Measurements from ENCODE around the gene ZBTB42. TPM values are rescaled to one million over a fixed set of nuclear protein-coding genes. Genes with fewer than 3 reads are reported as not detected.

The ZBTB42 gene
- total and polyA plus RNA-seq, 2 of the 4 experiments (the other 2 are of a cell fraction): 1.3 to 2.3 TPM

DNA sequence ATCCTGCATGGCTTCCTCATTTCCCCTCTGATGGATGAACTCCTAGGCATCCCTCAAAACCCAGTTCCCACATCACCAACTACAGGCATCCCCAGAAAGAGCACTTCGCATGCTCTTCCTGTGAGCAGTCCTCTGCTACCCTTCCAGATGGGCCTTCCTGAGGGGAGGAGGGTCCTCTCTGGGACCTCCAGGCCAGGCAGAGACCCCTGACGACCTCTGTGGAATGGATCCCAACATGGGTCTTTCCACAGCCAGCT lies 7.3 kb upstream of the ZBTB42 start:
- H4K8ac ChIP-seq (ENCODE audit: low read depth in 2 of 2, low read length in 2 of 2): peak overlapping the region in 1 of 2 experiments; percentile 17; a peak in 1 of 4 replicates
- H2AK9ac ChIP-seq (replicated peaks; ENCODE audit: low read depth, low read length, poor library complexity): no peak overlapping the region
- peaks cover 63% of the 10 kb centered on the region for H4K20me1 ChIP-seq (ENCODE audit: insufficient read depth, low read length)
- H3K4me3 ChIP-seq (ENCODE audit: insufficient read depth, low read depth, low read length): no peak overlapping the region; the same call in 1 of the 2 replicates
- no peak overlapping the region for H4K91ac ChIP-seq (ENCODE audit: insufficient read depth, low read depth, low read length)
- dilution Hi-C loops (cut with HindIII; ENCODE audit: low sequenced_read_pairs, unreplicated experiment) (no loop called here), in situ Hi-C loops (cut with MboI; ENCODE audit: low sequenced_read_pairs) (no loop called here), intact Hi-C loops (cut with micrococcal nuclease) (no loop called here)
- H3K4me2 ChIP-seq (ENCODE audit: low read depth, low read length): peak overlapping the region; percentile 73; the same call in 1 of the 2 replicates
- no peak overlapping the region for H2BK20ac ChIP-seq (ENCODE audit: low read depth, low read length)
- BruUV-seq (replicated peaks): no TSS peak
- peak overlapping the region; percentile 61; the same call in 1 of the 2 replicates for H3K4ac ChIP-seq (ENCODE audit: low read depth, low read length)
- TF ChIP-seq FOS (IDR thresholded peaks at IDR 0.05; ENCODE audit: low read depth, low read length): no peak
- TF ChIP-seq, protein P1, sequence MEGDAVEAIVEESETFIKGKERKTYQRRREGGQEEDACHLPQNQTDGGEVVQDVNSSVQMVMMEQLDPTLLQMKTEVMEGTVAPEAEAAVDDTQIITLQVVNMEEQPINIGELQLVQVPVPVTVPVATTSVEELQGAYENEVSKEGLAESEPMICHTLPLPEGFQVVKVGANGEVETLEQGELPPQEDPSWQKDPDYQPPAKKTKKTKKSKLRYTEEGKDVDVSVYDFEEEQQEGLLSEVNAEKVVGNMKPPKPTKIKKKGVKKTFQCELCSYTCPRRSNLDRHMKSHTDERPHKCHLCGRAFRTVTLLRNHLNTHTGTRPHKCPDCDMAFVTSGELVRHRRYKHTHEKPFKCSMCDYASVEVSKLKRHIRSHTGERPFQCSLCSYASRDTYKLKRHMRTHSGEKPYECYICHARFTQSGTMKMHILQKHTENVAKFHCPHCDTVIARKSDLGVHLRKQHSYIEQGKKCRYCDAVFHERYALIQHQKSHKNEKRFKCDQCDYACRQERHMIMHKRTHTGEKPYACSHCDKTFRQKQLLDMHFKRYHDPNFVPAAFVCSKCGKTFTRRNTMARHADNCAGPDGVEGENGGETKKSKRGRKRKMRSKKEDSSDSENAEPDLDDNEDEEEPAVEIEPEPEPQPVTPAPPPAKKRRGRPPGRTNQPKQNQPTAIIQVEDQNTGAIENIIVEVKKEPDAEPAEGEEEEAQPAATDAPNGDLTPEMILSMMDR (conservative IDR thresholded peaks at IDR 0.05; ENCODE audit: low read depth, low read length): no peak
- no peak for TF ChIP-seq RFX5 (IDR thresholded peaks at IDR 0.05; ENCODE audit: low read depth, low read length)
- TF ChIP-seq CHD1 (IDR thresholded peaks at IDR 0.05; ENCODE audit: low read depth, low read length): no peak
- TF ChIP-seq SMC3 (IDR thresholded peaks at IDR 0.05; ENCODE audit: low read depth, low read length): no peak
- TF ChIP-seq MAFK (IDR thresholded peaks at IDR 0.05; ENCODE audit: low read depth, low read length): no peak
- TF ChIP-seq ELK1 (IDR thresholded peaks at IDR 0.05; ENCODE audit: borderline replicate concordance, low read depth, low read length): no peak
- no peak for TF ChIP-seq BHLHE40 (IDR thresholded peaks at IDR 0.05; ENCODE audit: low read depth, low read length)
- TF ChIP-seq CEBPB (IDR thresholded peaks at IDR 0.05; ENCODE audit: low read depth, low read length): no peak
- TF ChIP-seq, protein P2, sequence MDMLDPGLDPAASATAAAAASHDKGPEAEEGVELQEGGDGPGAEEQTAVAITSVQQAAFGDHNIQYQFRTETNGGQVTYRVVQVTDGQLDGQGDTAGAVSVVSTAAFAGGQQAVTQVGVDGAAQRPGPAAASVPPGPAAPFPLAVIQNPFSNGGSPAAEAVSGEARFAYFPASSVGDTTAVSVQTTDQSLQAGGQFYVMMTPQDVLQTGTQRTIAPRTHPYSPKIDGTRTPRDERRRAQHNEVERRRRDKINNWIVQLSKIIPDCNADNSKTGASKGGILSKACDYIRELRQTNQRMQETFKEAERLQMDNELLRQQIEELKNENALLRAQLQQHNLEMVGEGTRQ (IDR thresholded peaks at IDR 0.05; ENCODE audit: low read depth, low read length): no peak
- no peak for TF ChIP-seq MAZ (IDR thresholded peaks at IDR 0.05; ENCODE audit: borderline replicate concordance, low read depth, low read length)
- no peak for TF ChIP-seq NFE2L2 (IDR thresholded peaks at IDR 0.05; ENCODE audit: low read depth, low read length)
- no peak for TF ChIP-seq MXI1 (IDR thresholded peaks at IDR 0.05; ENCODE audit: borderline replicate concordance, low read depth, low read length)
- no peak for TF ChIP-seq RAD21 (IDR thresholded peaks at IDR 0.05; ENCODE audit: low read length)
- no peak overlapping the region for H2AK5ac ChIP-seq (ENCODE audit: low read depth, low read length)
- no peak overlapping the region for H2BK15ac ChIP-seq (ENCODE audit: low read depth, low read length)
- POLR2A ChIA-PET (ENCODE audit: unreplicated experiment): no interaction called here
- H3K9me3 ChIP-seq (ENCODE audit: control insufficient read depth, insufficient read depth, low read length): no peaks in the 10 kb centered on the region
- CTCF ChIA-PET: no interaction called here
- no peak overlapping the region for H3K56ac ChIP-seq (ENCODE audit: extremely low read depth, insufficient read depth, low read length)
- no peaks in the 10 kb centered on the region for H3K27me3 ChIP-seq (ENCODE audit: control insufficient read depth, insufficient read depth, low read length)
- H2BK5ac ChIP-seq (ENCODE audit: low read depth, low read length, poor library complexity, severe bottlenecking): no peak overlapping the region
- no peak overlapping the region for H3K18ac ChIP-seq (ENCODE audit: low read depth, low read length)
- H3K23ac ChIP-seq (ENCODE audit: low read depth, low read length): peak overlapping the region; percentile 18; the same call in 1 of the 2 replicates
- DNase-seq: no peak
- H3K4me1 ChIP-seq (ENCODE audit: control insufficient read depth, insufficient read depth, low read length): peaks cover 21% of the 10 kb centered on the region
- H3K36me3 ChIP-seq (ENCODE audit: control insufficient read depth, insufficient read depth, low read length): peaks cover 33% of the 10 kb centered on the region
- peaks cover 10% of the 10 kb centered on the region for H3K9me1 ChIP-seq (ENCODE audit: insufficient read depth, low read length)
- 33% methylated on average over 1 of the region's 2 CpGs; no CpG with 5 or more reads in 1 of the 2 experiments for WGBS, 2 experiments (ENCODE audit: extremely low coverage in 2 of 2, insufficient read length in 1 of 2)
- no peak overlapping the region for H2BK120ac ChIP-seq (ENCODE audit: low read depth, low read length)
- H4K5ac ChIP-seq (ENCODE audit: low read depth, low read length): no peak overlapping the region
- H3K79me1 ChIP-seq (ENCODE audit: low read depth in 1 of 2, low read length in 2 of 2): peaks cover 3 to 61% of the 10 kb centered on the region in 2 experiments; a peak in 3 of 4 replicates
- ATAC-seq (ENCODE audit: low read depth): no peak
- peak overlapping the region; percentile 56; the same call in 1 of the 2 replicates for H3K14ac ChIP-seq (replicated peaks; ENCODE audit: low read depth, low read length)
- H3K9ac ChIP-seq (ENCODE audit: low read depth, low read length): peak overlapping the region; percentile 38
- H2AFZ ChIP-seq (replicated peaks; ENCODE audit: low read length, poor library complexity): no peak overlapping the region
- H3K27ac ChIP-seq (ENCODE audit: insufficient read depth, low read length): no peak overlapping the region
